Measurements from ENCODE around the gene CLRN3.

CLRN3 gene, protein sequence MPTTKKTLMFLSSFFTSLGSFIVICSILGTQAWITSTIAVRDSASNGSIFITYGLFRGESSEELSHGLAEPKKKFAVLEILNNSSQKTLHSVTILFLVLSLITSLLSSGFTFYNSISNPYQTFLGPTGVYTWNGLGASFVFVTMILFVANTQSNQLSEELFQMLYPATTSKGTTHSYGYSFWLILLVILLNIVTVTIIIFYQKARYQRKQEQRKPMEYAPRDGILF

DNA sequence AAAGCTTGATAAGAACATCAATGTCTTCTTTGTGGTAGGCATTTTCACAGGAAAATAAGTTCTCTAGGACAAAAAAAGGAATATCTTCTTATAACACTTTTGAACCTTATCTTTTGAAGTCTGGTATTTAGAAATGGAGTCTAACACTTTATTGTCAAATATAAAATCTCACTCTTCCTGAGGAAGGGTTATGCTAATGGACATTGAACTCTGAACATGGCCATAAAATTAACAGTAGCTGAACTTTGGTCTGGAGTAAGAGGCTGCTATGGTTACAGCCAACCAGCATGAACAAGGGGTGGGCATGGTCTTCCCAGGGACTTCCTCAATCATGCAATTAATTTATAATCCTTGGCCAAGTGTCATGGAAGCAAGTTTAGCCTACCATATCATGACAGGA is at the start of gene CLRN3:
TSS of gene CLRN3 (minus strand) at position 199 of the 400 bp plus-strand sequence. CDS start at position 42, 157 bp downstream.
- no peak for DNase-seq (ENCODE audit: low read depth)

DNA sequence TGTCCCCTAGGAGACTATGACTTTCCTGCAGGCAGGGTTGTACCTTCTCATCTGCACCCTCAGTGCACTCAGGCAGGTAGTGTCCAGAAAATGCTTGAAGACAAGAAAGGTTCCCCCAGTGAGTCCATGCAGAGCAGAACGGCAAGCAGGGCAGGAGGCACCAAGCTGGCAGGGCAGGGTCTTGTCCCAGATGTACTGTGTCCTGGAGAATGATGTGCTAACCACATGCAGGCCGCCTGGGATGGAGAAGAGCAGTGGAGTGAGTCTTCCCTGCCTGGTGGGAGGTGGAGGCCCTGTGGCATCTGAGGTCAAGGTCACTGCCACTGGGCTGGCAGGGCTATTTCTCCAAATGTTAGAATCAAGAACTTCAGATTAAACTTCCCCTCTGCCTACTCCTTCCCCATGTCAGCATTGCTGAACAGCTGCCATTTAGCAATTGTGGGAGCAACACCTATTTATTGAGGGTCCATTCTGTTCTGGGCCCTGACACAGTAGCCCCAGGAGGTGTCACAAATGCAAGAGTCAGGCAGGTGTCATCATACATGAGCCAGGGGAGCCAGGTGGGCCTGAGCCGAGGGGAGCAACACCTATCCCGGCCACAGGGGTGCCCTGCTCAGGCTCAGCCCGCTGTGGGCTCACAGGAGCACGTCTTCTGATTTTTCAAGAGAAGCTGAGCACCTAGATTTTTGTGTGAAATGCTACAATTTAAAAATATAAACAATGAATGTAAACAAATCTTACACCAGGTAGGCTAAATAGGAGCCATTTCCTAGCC is 48.3 kb upstream of the CLRN3 start:
- no peak for DNase-seq (ENCODE audit: low read depth)

DNA sequence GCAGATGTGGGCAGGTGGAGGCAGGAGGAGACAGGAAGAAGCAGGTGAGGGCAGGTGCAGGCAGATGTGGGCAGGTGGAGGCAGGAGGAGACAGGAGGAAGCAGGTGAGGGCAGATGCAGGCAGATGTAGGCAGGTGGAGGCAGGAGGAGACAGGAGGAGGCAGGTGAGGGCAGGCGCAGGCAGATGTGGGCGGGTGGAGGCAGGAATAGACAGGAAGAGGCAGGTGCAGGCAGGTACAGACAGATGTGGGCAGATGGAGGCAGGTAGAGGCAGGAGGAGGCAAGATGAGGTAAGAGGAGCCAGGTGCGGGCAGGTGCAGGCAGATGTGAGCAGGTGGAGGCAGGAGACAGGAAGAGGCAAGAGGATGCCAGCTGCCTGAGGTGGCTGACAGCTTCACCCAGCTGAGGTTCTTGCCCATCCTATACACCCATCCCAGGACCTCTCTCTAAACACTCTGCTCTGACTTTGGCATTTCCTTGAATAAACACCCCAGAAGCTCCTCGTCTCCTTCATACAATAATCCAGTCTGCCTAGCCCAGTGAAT is 47.1 kb upstream of the CLRN3 start:
- no peak for DNase-seq (ENCODE audit: low read depth)

DNA sequence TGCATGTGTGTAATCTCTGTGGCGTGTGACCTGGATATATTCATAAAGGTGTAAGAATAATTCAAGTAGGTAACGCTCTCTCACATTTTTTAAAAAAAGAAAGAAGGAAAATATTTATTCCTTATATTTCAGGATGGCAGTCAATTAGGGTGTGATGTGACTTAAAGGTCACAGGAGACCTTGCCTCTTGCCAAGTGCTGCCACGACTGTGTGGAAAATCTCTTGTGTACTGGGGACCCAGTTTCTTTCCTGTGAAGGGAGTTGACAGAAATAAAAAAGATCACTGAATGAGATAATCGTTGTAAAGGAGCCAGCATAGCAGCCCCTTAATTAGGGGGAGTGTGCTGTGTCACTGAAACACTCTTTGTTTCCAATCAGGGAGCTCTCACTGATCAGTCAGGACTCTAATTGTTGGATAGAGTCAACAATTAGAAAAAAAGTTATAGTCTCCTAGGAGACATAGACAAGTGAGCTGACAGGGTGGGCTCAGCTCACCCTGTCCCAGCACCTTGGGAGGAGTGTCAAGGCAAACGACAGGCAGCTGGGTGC is 45.2 kb upstream of the CLRN3 start:
- DNase-seq (ENCODE audit: low read depth) = no peak

DNA sequence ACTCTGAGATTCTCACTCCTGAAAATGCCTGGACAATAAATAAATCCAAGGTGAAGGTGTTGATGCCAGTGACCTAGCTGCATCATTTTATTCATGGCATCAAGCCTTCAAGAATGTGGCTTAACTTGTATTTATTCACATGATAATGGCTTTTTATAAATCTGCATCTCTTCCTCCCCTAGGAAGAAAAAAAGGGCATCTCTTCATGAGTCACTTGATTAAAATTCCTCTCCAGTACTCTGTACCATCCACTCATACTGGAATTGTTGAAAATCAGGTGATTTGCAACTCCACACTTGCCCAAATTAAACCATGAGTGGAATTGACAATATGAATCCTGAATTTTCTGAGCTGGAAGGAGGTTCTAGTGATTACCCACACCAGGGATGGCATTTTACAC is 44.3 kb upstream of the CLRN3 start:
- no peak for DNase-seq (ENCODE audit: low read depth)

DNA sequence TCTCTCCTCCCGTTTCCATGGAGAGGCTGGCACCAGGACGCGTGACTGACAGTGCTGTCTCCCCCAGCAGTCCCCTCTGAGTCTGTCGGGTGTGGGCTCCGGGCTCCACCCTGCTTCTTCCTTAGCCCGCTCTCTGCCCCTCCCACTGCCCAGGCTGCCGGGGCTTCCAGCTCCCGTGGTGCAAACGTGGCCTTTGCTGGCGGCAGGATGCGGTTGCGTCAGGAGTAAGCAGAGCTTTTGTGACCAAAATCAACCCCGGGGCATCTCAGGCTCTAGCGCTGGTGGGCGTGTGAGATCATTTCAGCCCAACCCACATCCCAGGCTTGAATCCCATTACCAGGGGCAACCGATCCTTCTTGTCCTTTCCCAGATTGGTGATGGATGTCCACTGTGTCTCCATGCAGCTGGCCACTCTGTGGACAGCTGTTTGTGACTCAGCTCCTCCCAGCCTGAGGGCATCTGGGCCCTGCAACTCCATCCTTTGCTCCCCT is 42.4 kb upstream of the CLRN3 start:
- DNase-seq (ENCODE audit: low read depth) = no peak

DNA sequence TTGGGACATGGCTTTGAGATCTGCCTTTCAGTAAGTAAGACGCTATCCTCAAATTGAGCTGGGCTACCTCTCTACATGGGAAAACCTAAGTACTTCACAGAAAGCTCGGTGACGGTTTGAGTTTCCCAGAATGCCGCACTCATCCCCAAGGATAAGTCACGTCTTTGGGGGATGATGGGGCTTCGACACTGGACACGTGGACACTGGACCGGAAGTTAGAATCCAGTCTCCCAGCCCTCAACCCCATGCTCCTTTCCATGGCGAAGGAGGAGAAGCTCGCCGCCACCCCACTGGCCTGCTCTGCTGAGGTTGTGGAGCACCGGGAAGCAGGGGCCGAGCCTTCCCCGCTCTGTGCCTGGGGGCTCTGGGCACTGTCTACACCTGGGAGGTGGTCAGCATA is 41.6 kb upstream of the CLRN3 start:
- DNase-seq (ENCODE audit: low read depth) = no peak

DNA sequence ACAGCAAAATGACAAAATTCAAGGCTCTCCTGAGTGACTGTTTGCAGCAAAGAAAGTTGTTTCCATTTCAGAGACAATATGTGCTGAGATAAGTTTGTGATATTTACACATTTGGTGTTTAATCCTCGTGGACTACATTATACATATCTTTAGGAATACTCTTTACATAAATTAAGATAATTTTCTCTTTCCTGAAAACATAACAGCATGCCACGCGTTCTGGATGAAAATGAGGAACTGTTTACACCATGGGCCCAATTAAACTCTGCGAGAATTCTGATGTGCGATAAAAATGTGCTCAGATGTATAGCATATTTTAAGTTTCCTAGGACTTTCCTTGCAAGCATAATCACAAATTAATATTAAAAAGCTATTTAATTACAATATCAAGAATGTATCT is 40.5 kb upstream of the CLRN3 start:
- DNase-seq (ENCODE audit: low read depth) = no peak

DNA sequence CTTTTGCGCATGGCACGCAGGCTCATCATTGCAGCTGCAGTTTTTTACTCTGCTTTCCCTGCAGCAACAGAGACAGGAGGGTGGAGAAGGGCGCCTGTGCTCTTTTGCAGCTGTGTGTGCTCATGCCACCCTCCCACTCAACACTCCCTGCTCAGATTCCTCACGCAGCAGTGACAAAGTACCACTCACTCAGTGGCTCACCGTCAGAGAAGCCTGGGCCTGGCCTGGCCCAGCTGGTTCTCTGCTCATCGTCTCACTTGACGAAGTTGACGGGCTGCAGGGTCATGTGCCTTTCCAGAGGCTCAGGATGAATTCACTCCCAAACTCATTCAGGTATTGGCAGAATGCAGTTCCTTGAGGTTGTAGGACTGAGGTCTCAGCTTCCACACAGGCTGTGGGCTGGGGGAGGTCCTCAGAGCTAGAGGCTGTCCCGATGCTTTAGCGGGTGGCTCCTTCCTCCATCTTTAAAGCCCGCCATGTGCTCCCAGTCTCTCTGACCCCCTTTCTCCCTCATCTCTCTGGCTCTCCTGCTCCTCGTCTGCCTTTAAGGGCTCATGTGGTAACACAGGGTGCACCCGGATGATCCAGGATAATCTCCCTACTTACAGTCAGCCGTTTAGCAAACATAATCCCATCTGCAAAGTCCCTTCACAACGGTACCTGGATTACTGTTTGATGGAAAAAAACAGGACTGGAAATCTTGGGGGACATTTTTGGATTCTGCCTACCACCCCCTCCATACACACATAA is 40.0 kb upstream of the CLRN3 start:
- DNase-seq (ENCODE audit: low read depth) = no peak

DNA sequence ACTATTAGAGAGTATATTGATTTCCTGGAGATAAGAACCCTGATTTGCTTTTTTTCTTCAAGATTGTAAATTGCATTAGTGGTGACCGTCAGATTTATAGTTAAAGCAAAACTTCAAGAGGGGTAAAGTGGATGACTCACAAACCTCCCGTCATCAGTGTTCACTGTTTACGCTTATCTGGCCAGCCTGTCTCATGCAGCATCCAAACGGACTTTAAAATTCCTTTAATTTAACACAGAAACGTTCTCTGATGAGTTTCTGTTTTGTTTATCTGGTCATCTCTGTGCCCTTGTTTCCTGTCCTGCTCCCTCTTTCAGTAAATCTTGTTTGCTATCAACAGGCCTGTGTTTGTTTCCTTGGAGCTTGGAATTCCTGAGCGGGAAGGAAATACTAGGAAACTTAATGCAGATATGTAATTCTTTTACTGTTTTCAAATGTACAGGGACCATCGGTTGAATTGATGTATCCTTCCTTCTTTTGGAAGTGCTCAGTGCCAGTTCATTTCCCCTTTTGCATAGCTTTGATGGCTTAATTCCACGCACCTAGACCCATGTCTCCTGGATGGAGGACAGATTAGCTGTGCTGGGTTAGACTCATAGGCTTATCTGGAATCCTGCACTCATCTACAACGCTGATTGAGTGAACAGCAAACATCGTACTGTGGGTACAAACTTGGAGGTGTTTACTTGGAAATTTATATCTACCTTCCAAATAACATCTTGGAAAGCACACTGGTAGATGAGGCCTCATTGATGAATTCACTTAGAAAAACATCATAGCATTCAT is 35.5 kb upstream of the CLRN3 start:
- no peak for DNase-seq (ENCODE audit: low read depth)

DNA sequence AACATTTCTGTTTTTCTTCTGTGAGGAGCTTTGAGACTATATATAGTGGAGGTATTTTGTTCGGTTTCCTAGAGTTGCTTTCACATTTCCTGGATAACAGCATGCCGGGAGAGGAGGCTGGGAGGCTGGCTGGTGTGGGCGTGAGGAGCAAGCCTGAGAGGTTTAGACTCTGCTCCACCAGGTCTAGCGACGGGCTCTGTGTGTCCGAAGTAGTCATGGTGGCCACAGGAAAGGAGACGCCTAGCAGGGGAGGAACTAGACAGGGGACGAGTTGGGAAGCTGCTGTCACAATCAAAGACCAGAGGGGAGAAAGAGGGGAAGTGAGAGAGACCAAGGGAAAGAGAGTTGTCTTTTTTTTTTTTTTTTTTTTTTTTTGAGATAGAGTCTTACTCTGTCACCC is 33.7 kb upstream of the CLRN3 start:
- no peak for DNase-seq (ENCODE audit: low read depth)

DNA sequence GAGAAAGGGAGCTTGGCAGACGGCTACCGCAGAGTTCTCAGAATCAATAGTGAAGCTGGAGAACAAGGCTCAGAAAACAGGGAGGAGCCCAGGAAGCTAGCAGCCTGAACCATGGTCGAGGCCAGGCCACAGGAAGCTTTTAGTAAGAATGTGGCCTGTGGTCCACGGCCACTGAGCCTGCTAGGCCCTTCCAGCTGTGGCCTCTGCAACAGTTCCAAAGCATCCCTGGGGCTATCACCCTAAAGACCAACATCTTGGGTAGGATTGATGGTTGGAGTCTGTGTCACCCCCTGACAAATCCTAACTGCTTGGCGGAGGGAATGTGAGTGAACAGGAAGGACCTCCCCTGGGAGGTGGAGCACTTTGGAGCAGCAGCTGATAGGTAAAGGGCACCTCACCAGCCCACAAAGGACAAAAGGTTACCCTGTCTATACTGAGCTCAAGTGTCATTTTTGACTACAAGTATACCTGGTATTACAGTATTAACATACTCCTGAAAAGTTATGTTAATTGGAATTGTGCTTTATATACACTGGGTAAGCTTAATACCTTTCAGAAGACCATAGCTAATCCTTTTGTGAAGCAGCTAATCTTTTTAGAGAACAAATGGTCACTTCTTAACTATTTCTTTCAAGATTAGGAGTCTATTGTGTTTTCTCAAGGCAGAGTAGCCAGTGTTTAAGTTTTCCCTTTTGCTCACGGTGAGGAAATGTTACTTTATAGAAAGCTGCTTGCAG is 32.9 kb upstream of the CLRN3 start:
- no peak for DNase-seq (ENCODE audit: low read depth)

DNA sequence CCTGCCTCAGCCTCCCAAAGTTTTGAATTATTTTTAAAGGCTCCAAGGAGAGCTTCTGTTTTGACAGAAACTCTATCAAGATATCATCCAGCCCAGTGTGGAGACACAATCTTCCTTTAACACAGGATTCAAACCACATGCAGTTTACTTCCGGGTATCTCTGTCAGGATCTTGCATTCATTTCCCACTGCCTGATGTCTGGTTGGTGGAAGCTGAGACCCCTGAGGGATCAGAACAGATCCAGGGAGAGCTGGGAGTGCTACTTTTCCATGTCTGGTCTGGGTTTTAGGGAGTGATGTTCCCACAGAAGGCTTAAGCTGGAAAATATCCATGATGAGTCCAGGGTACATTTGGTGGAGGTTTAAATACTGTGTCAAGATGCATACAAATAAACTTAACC is 30.9 kb upstream of the CLRN3 start:
- no peak for DNase-seq (ENCODE audit: low read depth)

DNA sequence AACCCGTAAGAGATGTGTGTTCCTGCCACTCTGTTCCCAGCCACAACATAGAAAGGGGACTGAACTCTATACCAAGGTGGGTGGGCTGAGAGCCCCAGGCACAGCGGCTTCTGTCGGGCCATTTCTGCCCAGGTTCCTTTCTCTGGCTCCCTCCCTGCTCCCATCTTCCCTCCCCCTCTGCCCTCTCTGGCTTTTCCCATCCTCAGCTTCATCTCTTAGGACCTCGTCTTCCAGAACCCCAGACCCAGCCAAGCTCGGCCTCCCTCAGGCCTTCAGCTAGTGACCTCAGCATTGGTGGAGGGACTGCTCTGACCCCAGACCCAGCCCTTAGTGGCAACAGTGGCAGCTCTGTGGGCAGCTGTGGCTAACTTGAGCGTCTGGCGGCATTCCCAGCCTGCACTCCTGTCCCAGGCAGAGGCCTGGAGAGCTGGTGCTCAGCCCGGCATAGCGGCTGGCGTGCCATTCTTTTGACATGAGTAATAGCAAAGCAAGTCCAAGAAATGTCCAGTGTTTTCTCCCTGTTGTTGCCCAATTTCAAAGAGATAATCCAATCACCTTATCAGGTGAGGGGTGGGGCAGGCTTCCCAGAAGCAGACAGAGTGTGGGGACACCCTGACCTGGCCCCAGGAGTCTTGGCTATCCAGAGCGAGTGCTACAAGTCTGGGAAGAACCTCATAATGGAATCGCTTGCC is 30.1 kb upstream of the CLRN3 start:
- DNase-seq (ENCODE audit: low read depth) = no peak

DNA sequence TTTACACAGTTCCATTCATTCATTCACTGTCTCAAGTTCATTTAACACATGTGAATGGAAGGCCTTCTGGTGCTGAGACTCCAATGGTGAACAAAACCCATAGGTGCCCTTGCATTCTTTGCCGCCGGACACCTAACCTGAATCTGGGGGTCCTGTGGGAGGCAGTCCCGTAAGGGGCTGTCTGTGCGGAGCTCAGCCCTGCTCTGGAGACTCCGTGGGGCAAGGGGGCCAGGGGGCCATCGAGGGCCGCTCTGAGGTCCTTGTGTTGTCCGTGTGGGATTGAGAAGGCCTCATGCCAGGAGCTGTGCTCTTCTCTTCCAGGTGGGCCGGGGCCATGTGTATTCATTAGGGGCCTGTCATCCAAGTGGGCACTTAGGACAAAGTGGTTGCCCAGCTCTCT is 29.5 kb upstream of the CLRN3 start:
- no peak for DNase-seq (ENCODE audit: low read depth)

DNA sequence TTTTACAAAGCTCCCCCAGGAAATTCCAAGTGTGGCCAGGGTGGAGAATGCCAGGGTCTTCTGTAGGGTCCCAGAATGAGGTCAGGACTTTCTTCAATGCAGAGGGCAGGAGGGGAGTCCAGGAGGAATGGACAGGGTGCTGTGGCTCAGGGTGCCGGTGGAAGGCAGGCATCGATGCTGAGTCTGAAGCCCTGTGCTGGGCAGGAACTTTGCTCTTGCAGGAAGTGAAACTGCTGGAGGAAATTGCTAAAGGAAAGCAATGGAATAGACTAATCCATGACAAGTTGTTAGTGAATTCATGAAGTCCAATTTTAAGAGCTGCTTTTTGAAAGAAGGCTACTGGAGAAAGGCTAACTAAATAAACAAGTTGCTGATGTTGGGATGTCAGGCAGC is 29.0 kb upstream of the CLRN3 start:
- DNase-seq (ENCODE audit: low read depth) = no peak

DNA sequence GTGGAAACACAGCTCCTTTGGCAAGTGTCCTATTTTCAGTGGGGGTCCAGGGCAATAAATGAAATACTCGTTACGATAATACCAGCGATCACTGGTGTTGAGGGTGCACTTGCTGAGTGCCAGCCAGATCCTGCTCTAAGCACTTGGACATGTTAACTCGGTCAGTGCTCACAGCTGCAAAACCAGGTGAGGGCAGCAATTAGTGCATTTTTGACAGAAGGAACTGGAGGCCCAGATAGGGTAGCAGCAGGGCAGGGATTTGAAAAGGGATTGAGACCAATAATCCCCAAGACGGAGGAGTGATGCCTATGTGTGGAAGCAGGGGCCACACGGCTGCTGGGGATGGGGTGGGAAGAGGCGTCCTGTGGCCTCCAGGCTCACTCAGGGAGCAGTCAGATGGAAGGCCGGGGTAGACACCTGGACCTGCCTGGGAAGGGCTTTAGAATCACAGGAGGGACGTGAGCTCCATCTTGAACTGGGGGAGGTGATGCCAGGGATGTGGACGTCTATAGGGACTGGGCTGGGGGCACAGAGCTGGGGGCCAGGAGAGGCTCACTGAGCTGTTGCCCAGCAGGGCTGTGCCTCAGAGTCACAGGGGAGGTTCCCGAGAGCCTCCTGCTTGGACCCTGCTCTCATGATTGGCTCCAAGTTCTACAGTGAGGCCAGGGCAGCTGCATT is 28.5 kb upstream of the CLRN3 start:
- no peak for DNase-seq (ENCODE audit: low read depth)

DNA sequence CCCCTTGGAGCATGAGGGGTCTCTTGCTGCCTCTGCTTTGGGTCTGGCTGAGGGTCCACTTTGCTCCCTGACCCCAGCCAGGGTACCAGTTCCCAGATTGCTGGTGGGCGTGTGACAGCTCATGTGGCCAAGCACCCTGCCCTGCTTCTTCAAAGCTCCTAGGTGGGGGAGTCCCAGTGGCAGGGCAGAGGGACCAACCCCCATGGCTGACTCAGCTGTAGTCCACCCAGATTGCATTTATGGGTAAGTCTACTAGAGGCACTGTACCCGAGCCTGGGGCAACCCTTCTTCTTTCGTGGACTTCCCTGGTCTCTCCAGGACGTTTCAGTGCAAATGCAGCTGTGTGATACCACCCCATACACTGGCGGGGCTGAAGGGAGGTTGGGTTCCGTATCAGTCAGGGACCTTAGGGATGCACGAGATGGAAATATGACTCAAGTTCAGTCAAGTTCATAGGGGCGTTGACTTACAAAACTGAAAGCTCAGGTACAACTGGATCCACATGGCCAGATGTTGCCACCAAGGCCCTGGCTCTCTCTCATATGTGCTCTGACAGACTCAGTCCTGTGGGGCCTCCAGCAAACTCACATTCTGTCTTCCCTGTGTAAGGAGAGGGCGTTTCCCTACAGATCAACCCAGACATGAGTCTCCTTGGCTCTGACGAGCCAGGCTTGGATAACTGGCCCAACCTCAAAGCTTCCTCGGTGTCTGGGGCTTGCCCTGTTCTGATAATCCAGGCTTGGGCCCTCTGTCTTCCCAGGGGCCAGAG is 27.7 kb upstream of the CLRN3 start:
- no peak for DNase-seq (ENCODE audit: low read depth)

Measured in activated T-cell treated with anti-CD3 and anti-CD28 coated beads for 24 hours (primary cell).